ENCODE measurements around the gene RHBDL2. TPM values are rescaled to one million over a fixed set of nuclear protein-coding genes. Genes with fewer than 3 reads are reported as not detected.

RHBDL2 gene
- polyA plus RNA-seq, 1 donor from 2014 or later: not detected

GRCh38 chr1:38962113-38962512 lies 20.5 kb upstream of the RHBDL2 start:
- H3K4me3 ChIP-seq (ENCODE audit: low read length): no peak overlapping the region
- no peaks in the 10 kb centered on the region for H3K79me2 ChIP-seq (replicated peaks; ENCODE audit: insufficient read depth, low read length)
- H3K9me3 ChIP-seq (ENCODE audit: low read length): no peaks in the 10 kb centered on the region
- TF ChIP-seq SMC3 (conservative IDR thresholded peaks at IDR 0.05; ENCODE audit: poor library complexity) (no peak), MXI1 (conservative IDR thresholded peaks at IDR 0.05; ENCODE audit: poor library complexity, severe bottlenecking) (no peak), EZH2 (IDR thresholded peaks at IDR 0.05; ENCODE audit: borderline replicate concordance, insufficient read depth, low read length, poor library complexity, severe bottlenecking) (no peak), TAF1 (IDR thresholded peaks at IDR 0.05; ENCODE audit: low read depth) (no peak), RAD21 (conservative IDR thresholded peaks at IDR 0.05) (no peak), CTCF (IDR thresholded peaks at IDR 0.05; ENCODE audit: poor library complexity, severe bottlenecking) (no peak), EP300 (conservative IDR thresholded peaks at IDR 0.05; ENCODE audit: poor library complexity, severe bottlenecking) (no peak), POLR2AphosphoS5 (IDR thresholded peaks at IDR 0.05) (no peak)
- H3F3A ChIP-seq (ENCODE audit: insufficient read depth, low read length, poor library complexity, severe bottlenecking): no peaks in the 10 kb centered on the region
- no peak overlapping the region for H3K4me2 ChIP-seq (ENCODE audit: low read length)
- no peaks in the 10 kb centered on the region for H4K20me1 ChIP-seq (ENCODE audit: insufficient read depth)
- no peak overlapping the region for H3K27ac ChIP-seq (ENCODE audit: low read length)
- H3K27me3 ChIP-seq (ENCODE audit: insufficient read depth, low read depth, low read length): no peaks in the 10 kb centered on the region
- no peak overlapping the region for H3K9ac ChIP-seq (ENCODE audit: low read length)
- H3K9me2 ChIP-seq (ENCODE audit: insufficient read depth, low read length): no peaks in the 10 kb centered on the region
- no peaks in the 10 kb centered on the region for H3K36me3 ChIP-seq (ENCODE audit: insufficient read depth, low read length)
- no peak overlapping the region for H2AFZ ChIP-seq (ENCODE audit: low read depth, low read length)

GRCh38 chr1:38958967-38959366 lies 17.3 kb upstream of the RHBDL2 start:
- no peak for TF ChIP-seq EZH2 (IDR thresholded peaks at IDR 0.05; ENCODE audit: borderline replicate concordance, insufficient read depth, low read length, poor library complexity, severe bottlenecking)
- TF ChIP-seq RAD21 (conservative IDR thresholded peaks at IDR 0.05): no peak
- TF ChIP-seq EP300 (conservative IDR thresholded peaks at IDR 0.05; ENCODE audit: poor library complexity, severe bottlenecking): no peak
- no peak for TF ChIP-seq MXI1 (conservative IDR thresholded peaks at IDR 0.05; ENCODE audit: poor library complexity, severe bottlenecking)
- TF ChIP-seq POLR2AphosphoS5 (IDR thresholded peaks at IDR 0.05): no peak
- TF ChIP-seq CTCF (IDR thresholded peaks at IDR 0.05; ENCODE audit: poor library complexity, severe bottlenecking): no peak
- TF ChIP-seq SMC3 (conservative IDR thresholded peaks at IDR 0.05; ENCODE audit: poor library complexity): no peak
- TF ChIP-seq REST (IDR thresholded peaks at IDR 0.05; ENCODE audit: borderline replicate concordance): no peak
- TF ChIP-seq TAF1 (IDR thresholded peaks at IDR 0.05; ENCODE audit: low read depth): no peak
- no peak overlapping the region for H3K27ac ChIP-seq (ENCODE audit: low read length)
- H3K9ac ChIP-seq (ENCODE audit: low read length): no peak overlapping the region
- H3F3A ChIP-seq (ENCODE audit: insufficient read depth, low read length, poor library complexity, severe bottlenecking): no peaks in the 10 kb centered on the region
- no peak overlapping the region for H3K4me2 ChIP-seq (ENCODE audit: low read length)
- no peaks in the 10 kb centered on the region for H3K36me3 ChIP-seq (ENCODE audit: insufficient read depth, low read length)
- H3K79me2 ChIP-seq (replicated peaks; ENCODE audit: insufficient read depth, low read length): no peaks in the 10 kb centered on the region
- no peak overlapping the region for H3K4me3 ChIP-seq (ENCODE audit: low read length)
- no peaks in the 10 kb centered on the region for H3K9me2 ChIP-seq (ENCODE audit: insufficient read depth, low read length)
- no peaks in the 10 kb centered on the region for H3K27me3 ChIP-seq (ENCODE audit: insufficient read depth, low read depth, low read length)
- H4K20me1 ChIP-seq (ENCODE audit: insufficient read depth): no peaks in the 10 kb centered on the region
- no peak overlapping the region for H2AFZ ChIP-seq (ENCODE audit: low read depth, low read length)
- H3K9me3 ChIP-seq (ENCODE audit: low read length): no peaks in the 10 kb centered on the region
